HCT116 (cell line): ENCODE data around the gene PLA2G12B. TPM values are rescaled to one million over a fixed set of nuclear protein-coding genes. Genes with fewer than 3 reads are reported as not detected.

Experiments used
- ATAC-seq: fragments of 200-7000 bp; cut with Tn5 transposase; 2 replicates; pipeline ENCODE4 v1.9.1; 2020; ENCODE audit warnings: mild to moderate bottlenecking, moderate library complexity
- BruUV-seq: library from RNA; stranded (reverse); fragments of 400-500 nt; replicated peaks from 2 replicates; lab custom pipeline; 2021; lab: Mats Ljungman, UMichigan
- CTCF ChIA-PET: fragments of 300-600 bp; sonication (Branson Sonifier 250); formaldehyde crosslinking; loops from one replicate; lab custom pipeline; 2021; ENCODE audit warnings: antibody characterized with exemption; lab: Charles Lee
- POLR2A ChIA-PET: fragments of 300-600, 350-600 bp; sonication (Branson Sonifier 250); formaldehyde crosslinking; loops from one replicate; lab custom pipeline; 2021; ENCODE audit warnings: antibody characterized with exemption; lab: Charles Lee
- RAD21 ChIA-PET, 2 experiments: fragments of 300-600 bp; sonication (Branson Sonifier 250); formaldehyde crosslinking; loops; one replicate each; lab custom pipeline; 2023; ENCODE audit warnings: low total read pairs in 2 of 2; ENCODE audit not compliant: uncharacterized antibody in 2 of 2, unreplicated experiment in 2 of 2, low non-redundant PET in 1 of 2; lab: Charles Lee
- DNase-seq: peaks from one replicate; pipeline ENCODE4 v3.0.0-alpha.2; 2010; ENCODE audit warnings: low read depth, low spot score
- H2AFZ ChIP-seq: fragments of 200-600 bp; shearing (Covaris generic), sonication (generic); 2 replicates; pipeline ENCODE4 v1.6.1; 2017; ENCODE audit warnings: low read depth, mixed run types, mixed read lengths, antibody characterized with exemption, low read length; ENCODE audit not compliant: poor library complexity, severe bottlenecking
- H3K27ac ChIP-seq: 2 replicates; pipeline ENCODE4 v1.5.1; 2012; ENCODE audit warnings: low read depth, low read length
- H3K27me3 ChIP-seq: fragments of 200-600 bp; sonication (generic); 2 replicates; pipeline ENCODE4 v1.6.1; 2016; ENCODE audit warnings: mixed run types, low read length, mixed read lengths; ENCODE audit not compliant: insufficient read depth
- H3K36me3 ChIP-seq, 2 experiments: fragments of 200-500 bp in 1 of 2; fragments of 200-600 bp in 1 of 2; sonication (Bioruptor generic) in 1 of 2; sonication (generic) in 1 of 2; 2 replicates each; pipeline versions ENCODE4 v1.5.1 to v1.6.1; 2014 to 2016; ENCODE audit warnings: low read length in 2 of 2, inconsistent platforms in 1 of 2, mixed read lengths in 1 of 2, mixed run types in 1 of 2; ENCODE audit not compliant: insufficient read depth in 2 of 2, control insufficient read depth in 1 of 2
- H3K4me1 ChIP-seq, 2 experiments: fragments of 200-600 bp in 1 of 2; sonication (generic) in 1 of 2; 2 replicates each; pipeline versions ENCODE4 v1.5.1 to v1.6.1; 2012 to 2017; ENCODE audit warnings: low read length in 2 of 2, inconsistent platforms in 1 of 2, mild to moderate bottlenecking in 1 of 2, mixed read lengths in 1 of 2, mixed run types in 1 of 2, moderate library complexity in 1 of 2; ENCODE audit not compliant: insufficient read depth in 2 of 2, control insufficient read depth in 1 of 2
- H3K4me2 ChIP-seq: fragments of 200-600 bp; sonication (generic); 2 replicates; pipeline ENCODE4 v1.6.1; 2017; ENCODE audit warnings: mixed run types, low read length, mixed read lengths
- H3K4me3 ChIP-seq, 2 experiments: fragments of 200-600 bp in 1 of 2; sonication (generic) in 1 of 2; replicated peaks in 1 of 2; 2 replicates each; pipeline ENCODE4 v1.5.1; 2011 to 2016; ENCODE audit warnings: low read length in 2 of 2, control low read depth in 1 of 2, low read depth in 1 of 2, mild to moderate bottlenecking in 1 of 2, mixed read lengths in 1 of 2, mixed run types in 1 of 2
- H3K79me2 ChIP-seq: fragments of 200-600 bp; sonication (generic); 2 replicates; pipeline ENCODE4 v1.6.1; 2017; ENCODE audit warnings: mild to moderate bottlenecking, mixed run types, low read length, moderate library complexity, mixed read lengths; ENCODE audit not compliant: insufficient read depth
- H3K9ac ChIP-seq: fragments of 200-600 bp; sonication (generic); 2 replicates; pipeline ENCODE4 v1.6.1; 2016; ENCODE audit warnings: low read length, mixed read lengths
- H3K9me2 ChIP-seq: fragments of 200-600 bp; sonication (generic), shearing (Covaris generic); 2 replicates; pipeline ENCODE4 v1.6.1; 2017; ENCODE audit warnings: mixed run types, mild to moderate bottlenecking, moderate library complexity; ENCODE audit not compliant: insufficient read depth
- H3K9me3 ChIP-seq, 2 experiments: fragments of 200-500 bp in 1 of 2; fragments of 200-600 bp in 1 of 2; sonication (Bioruptor generic) in 1 of 2; sonication (generic) in 1 of 2; 2 replicates each; pipeline ENCODE4 v1.6.1; 2014 to 2017; ENCODE audit warnings: low read length in 2 of 2, mixed read lengths in 2 of 2, inconsistent platforms in 1 of 2, low read depth in 1 of 2, mild to moderate bottlenecking in 1 of 2, mixed run types in 1 of 2, moderate library complexity in 1 of 2; ENCODE audit not compliant: control insufficient read depth in 1 of 2, insufficient read depth in 1 of 2
- H4K20me1 ChIP-seq: fragments of 200-600 bp; sonication (generic), shearing (Covaris generic); 2 replicates; pipeline ENCODE4 v1.6.1; 2017; ENCODE audit warnings: mixed run types, mild to moderate bottlenecking, moderate library complexity; ENCODE audit not compliant: insufficient read depth
- CEBPB ChIP-seq: IDR thresholded peaks from 2 replicates; pipeline ENCODE4 v1.6.1; 2012; ENCODE audit warnings: low read depth
- EGR1 ChIP-seq: IDR thresholded peaks from 2 replicates; pipeline ENCODE4 v1.6.1; 2012; ENCODE audit warnings: low read depth
- ELF1 ChIP-seq: IDR thresholded peaks from 2 replicates; pipeline ENCODE4 v1.6.1; 2012; ENCODE audit warnings: low read depth, borderline replicate concordance
- EZH2 ChIP-seq: fragments of 200-600 bp; sonication (generic); IDR thresholded peaks from 2 replicates; pipeline ENCODE4 v1.6.1; 2017; ENCODE audit warnings: antibody characterized with exemption, mixed run types
- EZH2phosphoT487 ChIP-seq: fragments of 200-600 bp; IDR thresholded peaks from 2 replicates; pipeline ENCODE4 v1.6.1; 2018; ENCODE audit warnings: antibody characterized with exemption, borderline replicate concordance
- FOSL1 ChIP-seq: IDR thresholded peaks from 2 replicates; pipeline ENCODE4 v1.6.1; 2012; ENCODE audit warnings: low read depth
- JUND ChIP-seq: IDR thresholded peaks from 2 replicates; pipeline ENCODE4 v1.6.1; 2012
- POLR2A ChIP-seq: IDR thresholded peaks from 2 replicates; pipeline ENCODE4 v1.7.0; 2011; ENCODE audit warnings: borderline replicate concordance; ENCODE audit not compliant: insufficient read depth, insufficient read length; ENCODE audit errors: extremely low read depth
- RAD21 ChIP-seq: IDR thresholded peaks from 2 replicates; pipeline ENCODE4 v1.6.1; 2012; ENCODE audit warnings: low read depth, mild to moderate bottlenecking
- SIN3A ChIP-seq: IDR thresholded peaks from 2 replicates; pipeline ENCODE4 v1.6.1; 2012; ENCODE audit warnings: low read depth
- TCF7L2 ChIP-seq: IDR thresholded peaks from 2 replicates; pipeline ENCODE4 v1.7.0; 2011; ENCODE audit warnings: borderline replicate concordance, inconsistent platforms; ENCODE audit not compliant: insufficient read depth, insufficient read length; ENCODE audit errors: extremely low read depth
- ZNF274 ChIP-seq: fragments of 200-500 bp; sonication (Bioruptor generic); IDR thresholded peaks from 2 replicates; pipeline ENCODE4 v1.6.1; 2014; ENCODE audit warnings: mild to moderate bottlenecking, low read depth, low read length, inconsistent platforms
- intact Hi-C: fragments of 100-400 bp; cut with micrococcal nuclease; formaldehyde crosslinking; loops from 2 replicates; pipeline ENCODE4 v1.10.0; 2022
- total RNA-seq: library from RNA; stranded (reverse); gene quantifications from one replicate; pipeline ENCODE4 v1.2.1, GENCODE V29; 2021; ENCODE audit not compliant: unreplicated experiment
- TF ChIP-seq, protein P1 (sequence below): IDR thresholded peaks from 2 replicates; pipeline ENCODE4 v1.6.1; 2012
- TF ChIP-seq, protein P2 (sequence below): IDR thresholded peaks from 2 replicates; pipeline ENCODE4 v1.6.1; 2011; ENCODE audit warnings: mild to moderate bottlenecking, low read length, moderate library complexity; ENCODE audit not compliant: insufficient replicate concordance; ENCODE audit errors: extremely low read depth
- TF ChIP-seq, protein P3 (sequence below): IDR thresholded peaks from 2 replicates; pipeline ENCODE4 v1.6.1; 2012
- TF ChIP-seq, protein P4 (sequence below), 3 experiments: fragments of 200-600 bp in 1 of 3; sonication (generic) in 1 of 3; IDR thresholded peaks in 2 of 3; conservative IDR thresholded peaks in 1 of 3; 2 replicates each; pipeline ENCODE4 v1.5.1; 2012 to 2017; ENCODE audit warnings: low read depth in 2 of 3, low read length in 2 of 3, antibody characterized with exemption in 1 of 3, borderline replicate concordance in 1 of 3, control low read depth in 1 of 3, mild to moderate bottlenecking in 1 of 3, mixed read lengths in 1 of 3, mixed run types in 1 of 3, moderate library complexity in 1 of 3; ENCODE audit not compliant: insufficient read depth in 1 of 3

Gene PLA2G12B
- total RNA-seq, 1 experiment from 2014 or later: not detected

DNA sequence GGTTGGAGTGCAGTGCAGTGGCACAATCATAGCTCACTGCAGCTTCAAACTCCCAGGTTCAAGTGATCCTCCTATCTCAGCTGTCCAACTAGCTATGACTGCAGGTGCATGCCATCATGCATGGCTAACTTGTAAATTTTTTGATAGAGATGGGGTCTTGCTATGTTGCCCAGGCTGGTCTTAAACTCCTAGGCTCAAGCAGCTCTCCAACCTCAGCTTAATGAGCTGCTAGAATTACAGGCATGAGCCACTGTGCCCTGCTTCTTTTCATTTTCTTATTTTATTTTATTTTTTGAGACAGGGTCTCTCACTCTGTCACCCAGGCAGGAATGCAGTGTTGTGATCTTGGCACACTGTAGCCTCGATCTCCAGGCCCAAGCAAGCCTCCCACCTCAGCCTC, 7.6 kb downstream of the PLA2G12B start:
- no peak overlapping the region for H3K4me2 ChIP-seq
- ChIA-PET CTCF (no interaction called here), POLR2A (no interaction called here), RAD21 (no interaction called here)
- H3K4me3 ChIP-seq: no peak overlapping the region
- no peaks in the 10 kb centered on the region for H3K9me2 ChIP-seq
- H3K9ac ChIP-seq: no peak overlapping the region
- no peaks in the 10 kb centered on the region for H3K4me1 ChIP-seq
- DNase-seq (no peak), ATAC-seq (no peak)
- no peak for TF ChIP-seq SIN3A
- TF ChIP-seq, protein P1, sequence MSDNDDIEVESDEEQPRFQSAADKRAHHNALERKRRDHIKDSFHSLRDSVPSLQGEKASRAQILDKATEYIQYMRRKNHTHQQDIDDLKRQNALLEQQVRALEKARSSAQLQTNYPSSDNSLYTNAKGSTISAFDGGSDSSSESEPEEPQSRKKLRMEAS: no peak
- TF ChIP-seq ELF1: no peak
- no peak for TF ChIP-seq JUND
- TF ChIP-seq ZNF274: no peak
- TF ChIP-seq, protein P2, sequence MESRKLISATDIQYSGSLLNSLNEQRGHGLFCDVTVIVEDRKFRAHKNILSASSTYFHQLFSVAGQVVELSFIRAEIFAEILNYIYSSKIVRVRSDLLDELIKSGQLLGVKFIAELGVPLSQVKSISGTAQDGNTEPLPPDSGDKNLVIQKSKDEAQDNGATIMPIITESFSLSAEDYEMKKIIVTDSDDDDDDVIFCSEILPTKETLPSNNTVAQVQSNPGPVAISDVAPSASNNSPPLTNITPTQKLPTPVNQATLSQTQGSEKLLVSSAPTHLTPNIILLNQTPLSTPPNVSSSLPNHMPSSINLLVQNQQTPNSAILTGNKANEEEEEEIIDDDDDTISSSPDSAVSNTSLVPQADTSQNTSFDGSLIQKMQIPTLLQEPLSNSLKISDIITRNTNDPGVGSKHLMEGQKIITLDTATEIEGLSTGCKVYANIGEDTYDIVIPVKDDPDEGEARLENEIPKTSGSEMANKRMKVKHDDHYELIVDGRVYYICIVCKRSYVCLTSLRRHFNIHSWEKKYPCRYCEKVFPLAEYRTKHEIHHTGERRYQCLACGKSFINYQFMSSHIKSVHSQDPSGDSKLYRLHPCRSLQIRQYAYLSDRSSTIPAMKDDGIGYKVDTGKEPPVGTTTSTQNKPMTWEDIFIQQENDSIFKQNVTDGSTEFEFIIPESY: no peak
- no peak for TF ChIP-seq TCF7L2
- TF ChIP-seq, protein P3, sequence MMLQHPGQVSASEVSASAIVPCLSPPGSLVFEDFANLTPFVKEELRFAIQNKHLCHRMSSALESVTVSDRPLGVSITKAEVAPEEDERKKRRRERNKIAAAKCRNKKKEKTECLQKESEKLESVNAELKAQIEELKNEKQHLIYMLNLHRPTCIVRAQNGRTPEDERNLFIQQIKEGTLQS: no peak
- no peak for TF ChIP-seq RAD21
- TF ChIP-seq EZH2phosphoT487: no peak
- TF ChIP-seq, protein P4, sequence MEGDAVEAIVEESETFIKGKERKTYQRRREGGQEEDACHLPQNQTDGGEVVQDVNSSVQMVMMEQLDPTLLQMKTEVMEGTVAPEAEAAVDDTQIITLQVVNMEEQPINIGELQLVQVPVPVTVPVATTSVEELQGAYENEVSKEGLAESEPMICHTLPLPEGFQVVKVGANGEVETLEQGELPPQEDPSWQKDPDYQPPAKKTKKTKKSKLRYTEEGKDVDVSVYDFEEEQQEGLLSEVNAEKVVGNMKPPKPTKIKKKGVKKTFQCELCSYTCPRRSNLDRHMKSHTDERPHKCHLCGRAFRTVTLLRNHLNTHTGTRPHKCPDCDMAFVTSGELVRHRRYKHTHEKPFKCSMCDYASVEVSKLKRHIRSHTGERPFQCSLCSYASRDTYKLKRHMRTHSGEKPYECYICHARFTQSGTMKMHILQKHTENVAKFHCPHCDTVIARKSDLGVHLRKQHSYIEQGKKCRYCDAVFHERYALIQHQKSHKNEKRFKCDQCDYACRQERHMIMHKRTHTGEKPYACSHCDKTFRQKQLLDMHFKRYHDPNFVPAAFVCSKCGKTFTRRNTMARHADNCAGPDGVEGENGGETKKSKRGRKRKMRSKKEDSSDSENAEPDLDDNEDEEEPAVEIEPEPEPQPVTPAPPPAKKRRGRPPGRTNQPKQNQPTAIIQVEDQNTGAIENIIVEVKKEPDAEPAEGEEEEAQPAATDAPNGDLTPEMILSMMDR (IDR thresholded peaks at IDR 0.05 in 2 of 3, conservative IDR thresholded peaks at IDR 0.05 in 1 of 3; ENCODE audit: borderline replicate concordance in 1 of 3, insufficient read depth in 1 of 3, low read depth in 2 of 3, low read length in 2 of 3): no peak
- TF ChIP-seq EZH2: no peak
- TF ChIP-seq POLR2A: no peak
- no peak for TF ChIP-seq FOSL1
- TF ChIP-seq CEBPB: no peak
- no peak for TF ChIP-seq EGR1
- H3K36me3 ChIP-seq: no peaks in the 10 kb centered on the region
- no peaks in the 10 kb centered on the region for H3K79me2 ChIP-seq
- BruUV-seq: no TSS peak
- intact Hi-C loops: no loop called here
- H3K9me3 ChIP-seq: no peaks in the 10 kb centered on the region
- no peaks in the 10 kb centered on the region for H4K20me1 ChIP-seq
- no peaks in the 10 kb centered on the region; the same call in 1 of the 2 replicates for H3K27me3 ChIP-seq
- no peak overlapping the region for H2AFZ ChIP-seq
- no peak overlapping the region for H3K27ac ChIP-seq
